ENCODE measurements around the gene TBC1D23. TPM values are rescaled to one million over a fixed set of nuclear protein-coding genes. Genes with fewer than 3 reads are reported as not detected.
A peak's percentile ranks its signal among the peaks of the same experiment; 100 is the strongest.

Gene TBC1D23
- total RNA-seq, result 45.9 TPM

GRCh38 chr3:100260685-100261484 is at the start of gene TBC1D23:
Gene TBC1D23, plus strand, starts transcription at chr3:100260992. Its CDS starts 27 bp downstream, at chr3:100261019.
- peak within 1 kb of the TSS; percentile 97 to 100 (median 100) for H3K9ac ChIP-seq (ENCODE audit: low read depth in 1 of 3, low read length in 3 of 3)
- H3K36me3 ChIP-seq (ENCODE audit: control insufficient read depth in 3 of 3, insufficient read depth in 3 of 3, low read length in 3 of 3), result no peaks in the 10 kb centered on the region
- H3K27me3 ChIP-seq (ENCODE audit: control insufficient read depth in 3 of 3, insufficient read depth in 3 of 3, low read length in 3 of 3), result no peaks in the 10 kb centered on the region
- peaks cover 15 to 46% (median 30%) of the 10 kb centered on the region in 3 donors for H3K4me1 ChIP-seq (ENCODE audit: control insufficient read depth in 3 of 3, insufficient read depth in 3 of 3, low read length in 3 of 3)
- H3K4me3 ChIP-seq (ENCODE audit: low read length in 3 of 3), result peak within 1 kb of the TSS; percentile 93 to 98 (median 93)
- H3K27ac ChIP-seq (ENCODE audit: low read depth, low read length), result peak within 1 kb of the TSS; percentile 98
- no peaks in the 10 kb centered on the region for H3K9me3 ChIP-seq (ENCODE audit: control insufficient read depth in 3 of 3, low read length in 3 of 3)

GRCh38 chr3:100213891-100214573 is 46.8 kb upstream of the TBC1D23 start:
- Histone ChIP-seq H3K36me3 (ENCODE audit: control insufficient read depth in 3 of 3, insufficient read depth in 3 of 3, low read length in 3 of 3) (no peaks in the 10 kb centered on the region), H3K4me3 (ENCODE audit: low read length in 3 of 3) (no peak overlapping the region), H3K27ac (ENCODE audit: low read depth, low read length) (no peak overlapping the region), H3K4me1 (ENCODE audit: control insufficient read depth in 3 of 3, insufficient read depth in 3 of 3, low read length in 3 of 3) (peaks cover 9 to 12% (median 10%) of the 10 kb centered on the region in 3 donors), H3K9ac (ENCODE audit: low read depth in 1 of 3, low read length in 3 of 3) (no peak overlapping the region), H3K27me3 (ENCODE audit: control insufficient read depth in 3 of 3, insufficient read depth in 3 of 3, low read length in 3 of 3) (no peaks in the 10 kb centered on the region), H3K9me3 (ENCODE audit: control insufficient read depth in 3 of 3, low read length in 3 of 3) (no peaks in the 10 kb centered on the region)

- no peak overlapping the region for H3K9ac ChIP-seq (ENCODE audit: low read depth in 1 of 3, low read length in 3 of 3)
- H3K4me1 ChIP-seq (ENCODE audit: control insufficient read depth in 3 of 3, insufficient read depth in 3 of 3, low read length in 3 of 3), result peaks cover 9 to 12% (median 10%) of the 10 kb centered on the region in 3 donors
- no peaks in the 10 kb centered on the region for H3K36me3 ChIP-seq (ENCODE audit: control insufficient read depth in 3 of 3, insufficient read depth in 3 of 3, low read length in 3 of 3)
- H3K4me3 ChIP-seq (ENCODE audit: low read length in 3 of 3), result no peak overlapping the region
- no peak overlapping the region for H3K27ac ChIP-seq (ENCODE audit: low read depth, low read length)
- no peaks in the 10 kb centered on the region for H3K27me3 ChIP-seq (ENCODE audit: control insufficient read depth in 3 of 3, insufficient read depth in 3 of 3, low read length in 3 of 3)
- no peaks in the 10 kb centered on the region for H3K9me3 ChIP-seq (ENCODE audit: control insufficient read depth in 3 of 3, low read length in 3 of 3)
Observed at GRCh38 chr3:100214574-100214964, 46.2 kb upstream of the TBC1D23 start.

GRCh38 chr3:100216713-100217112 is 44.1 kb upstream of the TBC1D23 start:
- Histone ChIP-seq H3K9ac (ENCODE audit: low read depth in 1 of 3, low read length in 3 of 3) (no peak overlapping the region), H3K27me3 (ENCODE audit: control insufficient read depth in 3 of 3, insufficient read depth in 3 of 3, low read length in 3 of 3) (no peaks in the 10 kb centered on the region), H3K36me3 (ENCODE audit: control insufficient read depth in 3 of 3, insufficient read depth in 3 of 3, low read length in 3 of 3) (no peaks in the 10 kb centered on the region), H3K27ac (ENCODE audit: low read depth, low read length) (no peak overlapping the region), H3K9me3 (ENCODE audit: control insufficient read depth in 3 of 3, low read length in 3 of 3) (no peaks in the 10 kb centered on the region), H3K4me3 (ENCODE audit: low read length in 3 of 3) (no peak overlapping the region), H3K4me1 (ENCODE audit: control insufficient read depth in 3 of 3, insufficient read depth in 3 of 3, low read length in 3 of 3) (no peaks in the 10 kb centered on the region)

GRCh38 chr3:100221159-100221558 is 39.6 kb upstream of the TBC1D23 start:
- Histone ChIP-seq H3K27ac (ENCODE audit: low read depth, low read length) (no peak overlapping the region), H3K36me3 (ENCODE audit: control insufficient read depth in 3 of 3, insufficient read depth in 3 of 3, low read length in 3 of 3) (no peaks in the 10 kb centered on the region), H3K9ac (ENCODE audit: low read depth in 1 of 3, low read length in 3 of 3) (no peak overlapping the region), H3K4me3 (ENCODE audit: low read length in 3 of 3) (no peak overlapping the region), H3K9me3 (ENCODE audit: control insufficient read depth in 3 of 3, low read length in 3 of 3) (no peaks in the 10 kb centered on the region), H3K4me1 (ENCODE audit: control insufficient read depth in 3 of 3, insufficient read depth in 3 of 3, low read length in 3 of 3) (no peaks in the 10 kb centered on the region), H3K27me3 (ENCODE audit: control insufficient read depth in 3 of 3, insufficient read depth in 3 of 3, low read length in 3 of 3) (no peaks in the 10 kb centered on the region)

- H3K4me1 ChIP-seq (ENCODE audit: control insufficient read depth in 3 of 3, insufficient read depth in 3 of 3, low read length in 3 of 3), result peaks cover 0 to 10% (median 3%) of the 10 kb centered on the region in 3 donors
- H3K9me3 ChIP-seq (ENCODE audit: control insufficient read depth in 3 of 3, low read length in 3 of 3), result no peaks in the 10 kb centered on the region
- H3K36me3 ChIP-seq (ENCODE audit: control insufficient read depth in 3 of 3, insufficient read depth in 3 of 3, low read length in 3 of 3), result no peaks in the 10 kb centered on the region
- no peak overlapping the region for H3K27ac ChIP-seq (ENCODE audit: low read depth, low read length)
- no peak overlapping the region for H3K9ac ChIP-seq (ENCODE audit: low read depth in 1 of 3, low read length in 3 of 3)
- H3K4me3 ChIP-seq (ENCODE audit: low read length in 3 of 3), result no peak overlapping the region
- no peaks in the 10 kb centered on the region for H3K27me3 ChIP-seq (ENCODE audit: control insufficient read depth in 3 of 3, insufficient read depth in 3 of 3, low read length in 3 of 3)
Observed at GRCh38 chr3:100225193-100225592, 35.6 kb upstream of the TBC1D23 start.

- Histone ChIP-seq H3K27ac (ENCODE audit: low read depth, low read length) (no peak overlapping the region), H3K4me1 (ENCODE audit: control insufficient read depth in 3 of 3, insufficient read depth in 3 of 3, low read length in 3 of 3) (peaks cover 0 to 10% (median 3%) of the 10 kb centered on the region in 3 donors), H3K36me3 (ENCODE audit: control insufficient read depth in 3 of 3, insufficient read depth in 3 of 3, low read length in 3 of 3) (no peaks in the 10 kb centered on the region), H3K9ac (ENCODE audit: low read depth in 1 of 3, low read length in 3 of 3) (no peak overlapping the region), H3K27me3 (ENCODE audit: control insufficient read depth in 3 of 3, insufficient read depth in 3 of 3, low read length in 3 of 3) (no peaks in the 10 kb centered on the region), H3K9me3 (ENCODE audit: control insufficient read depth in 3 of 3, low read length in 3 of 3) (no peaks in the 10 kb centered on the region), H3K4me3 (ENCODE audit: low read length in 3 of 3) (no peak overlapping the region)
Observed at GRCh38 chr3:100225883-100226282, 34.9 kb upstream of the TBC1D23 start.

GRCh38 chr3:100226712-100227429 is 33.9 kb upstream of the TBC1D23 start:
- Histone ChIP-seq H3K4me3 (ENCODE audit: low read length in 3 of 3) (no peak overlapping the region), H3K9ac (ENCODE audit: low read depth in 1 of 3, low read length in 3 of 3) (no peak overlapping the region), H3K27me3 (ENCODE audit: control insufficient read depth in 3 of 3, insufficient read depth in 3 of 3, low read length in 3 of 3) (no peaks in the 10 kb centered on the region), H3K36me3 (ENCODE audit: control insufficient read depth in 3 of 3, insufficient read depth in 3 of 3, low read length in 3 of 3) (no peaks in the 10 kb centered on the region), H3K27ac (ENCODE audit: low read depth, low read length) (peak overlapping the region; percentile 28), H3K4me1 (ENCODE audit: control insufficient read depth in 3 of 3, insufficient read depth in 3 of 3, low read length in 3 of 3) (peaks cover 0 to 10% (median 3%) of the 10 kb centered on the region in 3 donors), H3K9me3 (ENCODE audit: control insufficient read depth in 3 of 3, low read length in 3 of 3) (no peaks in the 10 kb centered on the region)

- no peaks in the 10 kb centered on the region for H3K9me3 ChIP-seq (ENCODE audit: control insufficient read depth in 3 of 3, low read length in 3 of 3)
- H3K36me3 ChIP-seq (ENCODE audit: control insufficient read depth in 3 of 3, insufficient read depth in 3 of 3, low read length in 3 of 3), result no peaks in the 10 kb centered on the region
- H3K27me3 ChIP-seq (ENCODE audit: control insufficient read depth in 3 of 3, insufficient read depth in 3 of 3, low read length in 3 of 3), result no peaks in the 10 kb centered on the region
- H3K27ac ChIP-seq (ENCODE audit: low read depth, low read length), result peak overlapping the region; percentile 28
- no peak overlapping the region for H3K4me3 ChIP-seq (ENCODE audit: low read length in 3 of 3)
- H3K9ac ChIP-seq (ENCODE audit: low read depth in 1 of 3, low read length in 3 of 3), result no peak overlapping the region
- peaks cover 0 to 10% (median 3%) of the 10 kb centered on the region in 3 donors for H3K4me1 ChIP-seq (ENCODE audit: control insufficient read depth in 3 of 3, insufficient read depth in 3 of 3, low read length in 3 of 3)
Observed at GRCh38 chr3:100227511-100227921, 33.3 kb upstream of the TBC1D23 start.
